CD4-positive, alpha-beta T cell treated with Interleukin-6 for 4 hours (primary cell): ENCODE data around the gene ERCC6L2.

Experiments used
- DNase-seq: peaks from one replicate; pipeline ENCODE4 v3.0.0-alpha.2; 2020; ENCODE audit warnings: mixed read lengths

ERCC6L2 gene

DNA sequence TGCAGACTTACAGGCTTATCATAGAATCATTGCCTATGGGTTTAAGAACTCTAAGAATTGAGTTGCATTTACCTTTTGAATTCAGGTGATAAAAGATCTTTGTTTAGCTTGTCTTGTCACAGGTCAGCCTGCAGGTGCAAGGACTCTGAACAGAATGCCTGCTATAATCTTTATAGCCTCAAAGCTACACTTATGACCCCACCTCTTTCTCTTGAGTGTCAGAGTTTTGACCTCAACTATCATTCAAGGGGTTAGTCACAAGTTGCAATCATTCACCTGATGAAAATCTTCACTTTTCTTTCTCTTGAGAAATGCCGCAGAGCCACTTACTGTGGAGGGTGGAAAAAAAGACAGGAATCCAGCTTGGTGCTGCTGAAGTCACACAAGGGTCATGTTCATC is 49.5 kb downstream of the ERCC6L2 start:
- no peak for DNase-seq

DNA sequence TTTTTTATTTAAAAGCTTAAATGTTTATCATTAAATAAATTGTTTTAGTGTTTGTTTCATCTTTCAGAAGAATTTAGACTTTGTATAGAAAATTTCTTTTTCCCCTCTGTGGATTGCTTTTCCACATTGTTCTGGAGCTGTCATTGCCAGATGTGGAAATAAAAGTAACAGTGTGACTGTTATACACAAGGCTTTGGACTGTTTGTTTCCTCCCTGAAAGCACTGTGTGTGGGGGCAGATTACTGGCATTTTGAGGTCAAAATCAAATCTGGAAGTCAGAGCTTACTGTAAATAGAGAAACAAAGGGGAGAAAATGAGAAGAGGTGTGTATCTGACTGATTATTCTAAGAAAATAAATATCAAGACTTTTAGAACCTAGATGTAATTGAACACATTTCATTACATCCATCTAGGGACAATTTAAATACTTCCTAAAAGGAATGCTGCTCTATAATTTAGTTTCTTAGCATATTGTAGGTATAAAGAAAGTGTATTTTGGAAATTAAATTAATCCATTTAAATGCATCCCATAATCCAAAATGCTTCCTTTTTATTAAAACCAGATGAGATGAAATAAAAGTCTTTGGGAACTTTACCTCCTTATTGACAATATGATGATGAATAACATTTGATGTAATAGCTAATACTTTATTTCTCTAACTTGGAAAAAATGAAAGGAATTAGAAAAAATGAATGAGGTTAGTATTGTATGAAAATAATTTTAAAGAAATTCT is 51.9 kb downstream of the ERCC6L2 start:
- no peak for DNase-seq

DNA sequence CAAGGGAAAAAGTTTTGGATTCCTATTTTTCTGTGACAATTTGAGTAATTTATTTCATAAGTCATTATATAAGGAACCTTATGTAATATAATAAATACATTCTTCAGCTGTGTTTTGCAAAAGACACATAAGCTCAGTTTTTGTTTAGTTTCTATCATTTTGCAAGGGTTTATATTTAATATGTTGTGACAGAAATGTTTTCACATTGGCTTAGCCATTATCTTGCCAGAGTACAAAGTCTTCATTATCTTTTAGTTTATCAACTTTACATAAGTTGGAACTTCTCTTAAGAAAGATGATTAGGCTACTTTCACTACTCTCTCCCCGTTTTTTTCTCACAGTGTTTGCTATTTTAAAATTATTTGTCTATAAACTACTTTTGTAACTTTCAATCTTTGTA is 54.8 kb downstream of the ERCC6L2 start:
- DNase-seq, result no peak

DNA sequence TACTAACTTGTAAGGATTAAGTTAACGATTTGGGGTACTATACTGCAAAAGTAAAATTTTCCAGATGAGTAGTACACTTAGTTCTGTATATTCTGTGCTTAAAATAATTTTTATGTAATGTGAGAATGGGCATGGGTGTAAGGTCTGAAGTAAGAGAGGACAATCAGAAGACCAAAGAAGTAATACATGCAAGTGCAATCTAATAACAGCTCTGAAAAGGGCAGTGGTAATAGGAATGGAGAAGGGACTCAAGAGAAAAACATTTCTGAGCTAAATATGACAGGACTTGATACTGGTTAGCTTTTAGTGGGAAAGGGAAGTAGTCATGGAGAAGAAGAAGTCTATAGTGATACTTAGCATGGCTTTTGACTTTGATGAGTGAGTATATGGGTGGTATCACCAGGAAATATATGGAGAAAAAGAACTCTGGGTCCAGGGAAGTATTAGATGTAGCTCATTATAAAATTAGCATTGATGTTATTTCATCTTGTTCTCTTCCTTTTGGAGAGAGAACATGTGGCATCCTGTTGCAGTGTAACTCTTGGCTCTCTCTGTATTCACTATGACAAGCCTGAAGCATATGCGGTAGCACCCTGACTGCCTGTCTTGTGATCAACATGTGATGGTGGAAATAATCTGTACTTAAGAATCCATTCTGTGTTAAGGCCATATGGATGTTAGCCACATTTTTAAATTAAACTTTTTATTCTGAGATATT is 60.5 kb downstream of the ERCC6L2 start:
- no peak for DNase-seq

DNA sequence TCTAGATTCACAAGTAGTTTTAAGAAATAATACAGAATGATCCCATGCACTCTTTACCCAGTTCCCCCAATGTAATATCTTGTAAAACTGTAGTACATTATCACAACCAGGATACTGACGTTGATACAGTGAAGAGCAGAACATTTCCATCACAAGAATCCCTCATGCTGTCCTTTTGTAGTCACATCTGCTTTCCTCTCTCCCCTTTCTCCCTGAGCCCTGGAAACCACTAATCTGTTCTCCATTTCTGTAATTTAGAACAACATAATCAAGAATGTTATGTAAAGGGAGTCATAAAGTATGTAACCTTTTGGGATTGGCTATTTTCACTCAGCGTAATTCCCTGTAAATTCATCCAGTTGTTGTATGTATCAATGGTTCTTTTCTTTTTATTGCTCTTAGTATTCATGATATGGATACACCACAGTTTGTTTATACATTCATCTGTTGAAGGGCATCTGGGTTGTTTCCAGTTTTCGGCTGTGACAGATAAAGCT is 61.1 kb downstream of the ERCC6L2 start:
- no peak for DNase-seq

DNA sequence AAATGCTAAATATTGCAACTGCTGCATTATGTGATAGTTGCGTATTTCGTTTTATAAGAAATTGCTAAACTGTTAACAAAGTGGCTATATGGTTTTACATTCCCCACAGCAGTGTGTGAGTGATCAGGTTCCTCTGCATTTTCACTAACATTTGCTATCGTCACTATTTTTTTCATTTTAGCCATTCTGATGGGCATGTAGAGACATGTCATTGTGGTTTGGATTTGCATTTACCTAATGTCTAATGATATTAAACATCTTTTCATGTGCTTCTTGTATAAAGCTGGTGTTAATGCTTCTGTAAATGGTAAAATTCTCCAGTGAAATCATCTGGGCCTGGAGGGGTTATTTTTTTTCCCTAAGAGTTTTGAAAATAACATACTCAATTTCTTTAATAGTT is 61.6 kb downstream of the ERCC6L2 start:
- no peak for DNase-seq

DNA sequence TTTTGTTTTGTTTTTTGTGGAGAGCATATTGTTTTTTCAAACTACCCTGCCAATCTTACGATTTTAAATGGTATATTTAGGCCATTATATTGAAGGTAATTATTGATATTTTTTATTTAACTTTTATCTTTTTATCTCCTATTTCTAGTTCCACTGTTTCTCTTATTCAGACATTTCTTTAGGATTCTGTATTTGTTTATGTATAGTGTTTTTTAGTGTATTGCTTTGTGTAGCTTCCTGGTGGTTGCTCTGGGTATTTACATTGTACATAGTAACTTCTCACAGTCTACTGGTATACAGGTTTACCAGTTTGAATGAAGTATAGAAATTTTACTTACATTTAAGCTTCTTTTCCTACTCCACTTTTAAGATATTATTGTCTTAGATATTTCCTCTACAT is 63.2 kb downstream of the ERCC6L2 start:
- DNase-seq, result no peak

DNA sequence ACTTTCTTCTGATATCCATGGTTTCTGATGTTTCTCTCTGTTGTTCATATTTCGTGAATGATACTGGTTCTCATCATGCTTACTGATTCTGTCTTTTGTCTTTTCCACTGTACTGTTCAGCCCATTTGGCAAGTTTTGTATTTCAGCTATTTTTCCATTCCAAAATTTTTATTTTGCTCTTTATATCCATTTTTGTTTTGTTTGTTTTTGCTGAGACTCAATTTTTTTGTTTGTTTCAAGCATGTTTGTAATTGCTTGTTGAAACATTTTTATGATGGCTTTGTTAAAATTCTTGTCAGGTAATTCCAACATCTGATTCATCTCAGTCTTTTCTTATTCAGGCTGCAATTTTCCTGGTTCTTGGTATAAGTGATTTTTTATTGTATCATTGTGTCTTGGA is 64.0 kb downstream of the ERCC6L2 start:
- no peak for DNase-seq

DNA sequence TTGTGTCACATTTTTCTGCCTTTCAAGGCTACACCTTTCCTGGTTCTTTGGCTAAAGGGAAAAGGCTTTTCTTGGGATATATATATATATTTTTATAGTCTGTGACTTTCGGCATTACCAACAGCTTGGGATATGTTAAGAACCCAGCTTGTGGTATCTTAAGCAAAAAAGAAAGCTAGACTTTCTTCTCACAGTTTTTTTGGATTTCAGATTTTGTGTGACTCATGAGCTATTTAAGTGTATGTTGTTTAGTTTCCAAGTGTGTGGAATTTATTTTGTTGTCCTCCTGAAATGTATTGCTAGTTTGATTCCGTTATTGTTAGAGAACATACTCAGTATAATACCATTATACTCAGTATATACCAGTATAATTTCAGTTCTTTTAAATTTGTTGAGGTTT is 64.8 kb downstream of the ERCC6L2 start:
- DNase-seq, result no peak

DNA sequence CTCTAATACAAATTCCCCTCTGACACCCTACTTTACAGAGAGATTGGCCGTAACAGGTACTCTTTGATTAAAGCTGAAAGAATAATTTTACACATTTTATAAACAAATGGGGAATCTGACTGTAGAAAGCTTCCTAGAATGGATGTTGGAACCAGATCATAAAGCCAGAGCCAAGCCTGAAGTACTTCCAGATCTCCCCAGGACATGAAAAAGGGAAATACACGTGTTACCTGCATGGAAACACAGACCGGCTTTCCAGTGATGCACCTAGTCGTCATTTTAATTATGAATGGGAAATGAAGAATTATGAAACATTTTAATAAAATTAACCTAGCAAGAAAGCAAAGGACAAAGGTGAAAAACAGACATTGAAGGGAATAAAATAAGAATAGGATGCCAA is 66.5 kb downstream of the ERCC6L2 start:
- DNase-seq, result no peak

DNA sequence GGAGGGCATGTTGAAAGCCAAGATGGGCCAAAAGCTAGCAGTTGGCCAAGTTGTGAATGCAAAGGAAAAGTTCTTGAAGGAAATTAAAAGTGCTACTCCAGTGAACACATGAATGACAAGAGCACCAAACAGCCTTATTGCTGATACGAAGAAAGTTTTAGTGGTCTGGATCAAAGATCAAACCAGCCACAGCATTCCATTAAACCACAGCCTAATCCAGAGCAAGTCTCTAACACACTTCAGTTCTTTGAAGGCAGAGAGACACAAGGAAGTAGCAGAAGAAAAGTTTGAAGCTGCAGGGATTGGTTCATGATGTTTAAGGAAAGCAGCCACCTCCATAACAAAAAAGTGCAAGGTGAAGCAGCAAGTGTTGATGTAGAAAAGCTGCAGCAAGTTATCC is 71.6 kb downstream of the ERCC6L2 start:
- no peak for DNase-seq

DNA sequence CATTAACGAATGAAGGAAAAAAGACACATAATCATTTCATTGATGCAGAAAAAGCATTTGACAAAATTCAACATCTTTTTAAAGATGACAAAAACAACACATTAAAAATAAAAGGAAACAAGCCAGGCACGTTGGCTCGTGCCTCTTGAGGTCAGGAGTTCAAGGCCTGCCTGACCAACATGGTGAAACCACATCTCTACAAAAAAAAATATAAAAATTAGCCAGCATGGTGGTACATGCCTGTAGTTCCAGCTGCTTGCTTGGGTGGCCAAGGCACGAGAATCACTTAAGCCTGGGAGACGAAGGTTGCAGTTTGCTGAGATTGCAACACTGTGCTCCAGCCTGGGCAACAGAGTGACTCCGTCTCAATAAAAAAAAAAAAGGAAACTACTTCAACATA is 77.0 kb downstream of the ERCC6L2 start:
- no peak for DNase-seq

DNA sequence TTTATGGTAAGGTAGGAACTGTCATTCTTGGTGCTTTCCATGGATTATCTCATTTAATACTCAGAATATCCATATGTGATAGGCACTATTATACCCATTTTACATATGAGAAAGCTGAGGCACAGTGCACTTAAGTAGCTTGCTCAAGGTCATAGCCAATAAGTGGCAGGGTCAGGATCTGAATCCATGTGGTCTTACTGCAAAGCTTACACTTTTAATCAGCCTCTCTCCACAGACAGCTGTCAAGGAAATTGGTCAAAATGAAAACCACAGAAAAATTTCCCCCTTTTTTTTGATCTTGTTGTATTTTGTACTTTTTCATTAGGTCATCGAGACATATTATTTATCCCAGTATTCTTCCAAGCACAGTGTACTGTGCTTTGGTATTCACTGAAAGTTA is 78.5 kb downstream of the ERCC6L2 start:
- DNase-seq, result no peak

DNA sequence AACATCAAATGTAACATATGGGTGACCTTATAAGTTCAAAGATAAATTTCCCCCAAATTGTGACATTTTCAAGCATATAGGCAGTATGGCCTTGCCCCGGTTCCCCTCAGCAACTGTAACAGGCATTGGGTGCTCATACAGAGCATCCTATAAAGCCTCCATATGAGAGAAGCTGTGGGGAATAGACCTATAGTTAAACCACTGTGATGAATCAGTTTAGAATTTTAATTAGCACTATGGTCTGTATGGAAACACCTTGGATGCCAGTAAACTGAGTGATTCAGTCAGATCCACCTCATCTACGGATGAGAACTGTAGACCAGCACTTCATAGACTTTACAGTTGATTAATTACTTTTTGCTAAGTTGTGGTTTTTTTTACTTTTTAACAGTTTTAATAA is 79.4 kb downstream of the ERCC6L2 start:
- DNase-seq, result no peak

DNA sequence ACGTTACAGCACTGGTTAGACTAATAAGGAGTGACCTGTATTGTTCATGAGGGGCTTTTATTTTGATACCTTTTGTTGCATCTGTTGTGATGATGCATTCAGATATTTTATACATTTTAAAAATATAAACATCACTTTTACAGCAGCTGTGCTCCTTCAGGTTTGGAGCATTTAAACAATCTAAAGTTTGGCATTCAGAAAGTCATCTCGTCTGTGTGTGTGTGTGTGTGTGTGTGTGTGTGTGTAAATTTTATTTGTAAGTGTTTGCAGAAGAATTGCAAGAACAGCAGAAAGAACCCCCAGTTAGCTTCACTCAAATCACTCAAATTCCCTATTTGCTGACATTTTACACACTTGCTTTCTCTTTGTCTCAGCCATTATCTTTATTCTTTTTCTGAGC is 87.4 kb downstream of the ERCC6L2 start:
- DNase-seq, result no peak

DNA sequence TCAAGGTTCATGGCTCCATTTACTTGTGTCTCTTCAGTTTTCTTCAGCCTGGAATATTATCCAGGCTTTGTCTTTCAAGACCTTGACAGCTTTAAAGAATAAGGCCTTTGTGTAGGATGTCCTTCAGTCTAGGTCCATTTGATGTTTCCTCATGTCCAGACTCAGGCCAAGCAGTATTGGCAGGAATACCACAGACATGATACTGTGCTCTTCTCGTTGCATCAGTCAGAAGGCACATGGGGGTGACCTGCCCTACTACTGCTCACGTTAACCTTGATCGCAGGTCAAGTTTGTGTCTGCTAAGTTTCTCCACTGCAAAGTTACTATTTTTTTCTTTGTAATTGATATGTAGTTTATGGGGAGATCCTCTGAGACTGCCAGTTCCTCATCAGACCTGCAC is 88.2 kb downstream of the ERCC6L2 start:
- no peak for DNase-seq

DNA sequence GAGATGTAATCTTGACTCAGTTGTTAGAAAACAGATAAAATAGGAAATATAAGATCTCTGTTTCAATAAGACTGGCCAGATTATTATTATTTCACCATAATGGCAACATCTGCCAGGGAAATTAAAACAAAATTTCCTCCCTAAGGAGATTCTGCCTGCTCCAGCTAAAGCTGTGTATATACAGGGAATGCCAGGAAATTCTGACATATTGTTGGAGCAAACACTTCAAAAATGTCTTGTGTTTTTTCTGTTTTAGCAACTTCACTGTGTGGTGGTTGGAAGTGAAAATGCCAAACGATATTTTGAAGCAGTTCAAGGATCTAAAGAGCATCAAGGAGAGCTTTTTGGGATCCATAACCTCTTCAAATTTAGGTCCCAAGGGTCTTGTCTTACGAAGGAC is 90.8 kb downstream of the ERCC6L2 start:
- DNase-seq, result no peak

DNA sequence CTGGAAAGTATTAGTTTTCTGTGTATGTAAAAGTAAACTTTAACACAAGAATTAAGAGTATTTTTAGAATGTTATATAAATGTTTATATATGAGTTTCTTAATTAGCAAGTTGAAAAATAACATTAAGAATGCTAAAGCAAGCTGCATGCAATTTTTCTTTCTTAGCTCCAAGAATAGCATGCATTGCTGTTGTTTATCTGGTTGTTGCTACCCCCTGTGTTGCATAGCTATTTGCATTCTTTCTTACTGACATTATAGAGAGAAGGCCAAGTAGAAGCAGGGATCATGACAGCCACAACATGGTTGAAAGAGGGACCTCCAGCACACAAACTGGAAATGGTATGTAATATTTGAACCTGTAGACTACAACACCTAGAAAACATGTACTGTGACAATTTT is 94.8 kb downstream of the ERCC6L2 start:
- DNase-seq, result no peak

DNA sequence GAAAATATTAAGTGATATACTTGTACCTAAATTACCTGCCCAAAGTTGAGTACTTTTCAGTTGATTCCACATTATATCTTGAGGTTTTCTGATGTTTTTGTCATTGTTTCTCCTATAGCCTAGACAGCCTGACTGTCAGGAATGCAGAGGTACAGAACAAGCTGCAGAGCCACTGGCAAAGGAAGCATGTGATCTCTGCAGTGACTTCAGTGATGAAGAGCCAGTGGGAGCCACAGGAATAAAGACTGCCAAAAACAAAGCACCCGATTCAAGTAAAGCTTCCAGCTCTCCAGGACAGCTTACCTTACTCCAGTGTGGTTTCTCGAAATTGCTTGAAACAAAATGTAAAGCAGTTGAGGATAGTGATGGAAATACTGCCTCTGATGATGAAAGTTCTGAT is 96.3 kb downstream of the ERCC6L2 start:
- no peak for DNase-seq

DNA sequence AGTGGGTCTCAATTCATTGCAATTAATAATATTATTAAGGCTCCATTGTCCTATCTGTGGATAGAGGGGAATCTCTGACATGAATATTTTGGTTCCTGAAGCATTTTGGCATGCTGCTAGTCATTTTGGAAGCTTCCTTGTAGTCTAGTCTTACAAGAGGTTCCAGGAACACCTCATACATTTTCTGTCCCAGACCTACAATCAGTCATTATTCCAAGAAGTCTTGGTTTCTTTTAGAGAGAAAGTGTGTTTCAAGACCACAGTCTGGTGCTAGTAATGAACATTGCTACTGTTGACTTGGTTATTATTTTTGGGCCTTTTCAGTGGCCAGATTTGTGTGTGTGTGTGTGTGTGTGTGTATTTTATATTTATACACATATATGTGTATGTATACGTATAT is 98.9 kb downstream of the ERCC6L2 start:
- no peak for DNase-seq

DNA sequence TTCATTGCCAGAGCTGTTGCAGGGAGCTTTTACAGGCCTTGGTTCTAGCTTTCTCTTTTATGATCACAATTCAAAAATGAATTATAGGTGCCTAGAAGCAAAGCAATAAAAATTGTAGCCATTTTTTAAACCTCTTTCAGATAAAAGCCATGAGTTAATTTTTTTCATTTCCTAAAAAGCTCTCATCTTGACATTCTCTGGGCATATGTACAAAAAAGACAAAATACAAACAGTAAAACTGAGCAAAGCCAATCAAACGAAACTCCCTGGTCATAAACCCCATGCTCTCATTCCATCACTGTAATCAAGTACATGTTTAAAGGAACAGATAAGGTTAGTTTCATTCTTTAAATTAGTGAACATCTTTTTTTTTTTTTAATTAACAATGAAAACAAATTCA is 101.9 kb downstream of the ERCC6L2 start:
- DNase-seq, result no peak

DNA sequence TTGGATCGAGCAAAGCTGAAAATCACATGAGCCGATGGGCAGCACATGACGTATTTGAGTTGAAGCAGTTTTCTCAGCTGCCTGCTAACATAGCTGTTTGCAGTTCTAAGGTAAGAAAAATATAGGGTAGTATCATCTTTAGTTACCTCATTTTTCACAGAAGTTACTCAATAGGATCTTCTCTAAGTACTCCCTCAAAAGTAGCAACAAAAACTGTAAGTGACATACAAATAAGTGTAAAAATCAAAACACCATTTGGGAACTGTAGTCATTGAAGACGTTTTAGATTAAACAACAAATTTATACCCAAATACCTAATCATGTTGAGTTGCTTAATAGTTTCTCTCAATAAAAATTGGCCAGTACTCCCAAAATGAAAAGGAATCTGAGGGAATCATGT is 102.6 kb downstream of the ERCC6L2 start:
- no peak for DNase-seq

DNA sequence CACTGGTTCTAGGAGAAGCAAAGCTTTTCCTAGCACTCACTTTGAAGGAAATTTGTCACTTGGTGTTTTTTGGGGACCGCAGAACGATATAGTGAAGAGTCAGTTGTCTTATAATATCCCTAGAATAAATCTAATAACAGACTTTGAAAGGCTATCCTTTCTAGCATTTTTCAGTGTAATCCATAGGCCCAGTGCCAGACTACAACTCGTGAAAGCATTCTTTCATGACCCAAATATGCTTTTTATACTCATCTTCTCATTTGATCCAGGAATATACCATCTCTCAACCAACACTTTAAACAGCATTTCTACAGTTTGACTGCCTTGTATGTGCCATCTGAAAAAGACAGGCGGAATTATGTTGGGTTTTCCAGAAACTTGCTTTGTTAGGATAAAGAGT is 104.0 kb downstream of the ERCC6L2 start:
- DNase-seq, result no peak

DNA sequence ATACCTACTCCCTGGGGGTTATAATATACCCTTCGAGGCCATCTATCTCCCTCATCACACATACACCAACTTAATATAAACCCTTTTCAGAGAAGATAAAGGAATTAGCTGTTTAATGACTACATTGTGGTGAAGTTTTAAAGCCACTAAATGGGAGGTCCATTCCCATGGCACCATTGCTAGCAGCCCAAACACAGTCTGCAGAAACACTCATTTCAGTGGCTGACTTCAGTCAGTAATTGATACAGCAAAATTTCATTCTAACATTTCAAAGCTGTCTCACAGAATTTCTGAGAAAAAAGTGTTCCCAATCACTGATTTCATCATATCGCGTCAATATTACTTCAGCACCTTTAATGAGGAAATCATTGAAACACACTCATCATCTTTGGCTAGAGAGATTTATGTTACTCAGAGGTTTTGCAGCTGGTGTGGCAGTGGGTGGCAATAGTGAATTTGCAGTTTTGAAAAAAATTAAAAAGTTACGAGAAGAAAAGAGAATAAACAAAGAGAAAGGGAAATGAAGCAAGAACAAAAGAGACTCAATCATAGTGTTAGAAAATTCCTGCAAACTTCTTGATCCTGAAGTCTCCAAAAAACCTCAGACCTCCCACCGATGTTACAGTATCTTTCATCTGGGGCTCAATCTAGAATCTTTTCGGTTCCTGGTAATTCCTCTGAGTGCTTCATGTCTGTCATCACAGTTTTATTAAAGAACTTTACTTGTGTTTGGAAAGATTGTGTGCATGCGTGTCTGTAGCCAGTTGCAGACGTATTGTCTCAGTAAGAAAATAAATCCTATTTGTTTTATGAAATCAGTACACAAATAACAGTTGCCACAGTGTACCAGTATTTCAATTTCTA is 105.0 kb downstream of the ERCC6L2 start:
- no peak for DNase-seq
